ENCODE results near the gene HNRNPH3. TPM values are rescaled to one million over a fixed set of nuclear protein-coding genes. Genes with fewer than 3 reads are reported as not detected.
A peak's percentile ranks its signal among the peaks of the same experiment; 100 is the strongest.

HNRNPH3 gene
- total RNA-seq, 1 donor from 2014 or later, result 77.5 TPM

GRCh38 chr10:68336754-68337351 lies 5.0 kb downstream of the HNRNPH3 start:
- Histone ChIP-seq H3K4me3 (peak overlapping the region; percentile 90), H3K4me2 (peak overlapping the region; percentile 88), H3K9ac (no peak overlapping the region)

GRCh38 chr10:68340358-68341080 lies 8.7 kb downstream of the HNRNPH3 start:
- H3K36me3 Mint-ChIP-seq, result peaks cover 52% of the 10 kb centered on the region
- peaks cover 80% of the 10 kb centered on the region for H3K79me2 ChIP-seq (ENCODE audit: low read depth)
- no peak overlapping the region for H3K27ac Mint-ChIP-seq
- H3K4me1 ChIP-seq, result peaks cover 29% of the 10 kb centered on the region
- peaks cover 91% of the 10 kb centered on the region for H4K20me1 ChIP-seq (ENCODE audit: low read depth)
- H3K9ac ChIP-seq, result no peak overlapping the region
- no peak overlapping the region for H3K4me3 Mint-ChIP-seq
- TF ChIP-seq EZH2 (IDR thresholded peaks at IDR 0.05), result no peak
- TF ChIP-seq CTCF (IDR thresholded peaks at IDR 0.05), result no peak
- TF ChIP-seq EZH2phosphoT487 (IDR thresholded peaks at IDR 0.05), result no peak
- H3K4me1 Mint-ChIP-seq, result peaks cover 22% of the 10 kb centered on the region
- H3K36me3 ChIP-seq, result peaks cover 67% of the 10 kb centered on the region
- no peaks in the 10 kb centered on the region for H3K27me3 ChIP-seq
- H3K27ac ChIP-seq, result peak overlapping the region; percentile 36
- no peaks in the 10 kb centered on the region for H3K27me3 Mint-ChIP-seq (ENCODE audit: insufficient read depth, low read depth)
- no peak overlapping the region for H3K4me3 ChIP-seq
- no peaks in the 10 kb centered on the region for H3K9me3 Mint-ChIP-seq
- H3F3A ChIP-seq (ENCODE audit: low read depth), result peaks cover 86% of the 10 kb centered on the region
- DNase-seq (ENCODE audit: low spot score), result no peak
- H3K9me3 ChIP-seq (ENCODE audit: low read depth), result no peaks in the 10 kb centered on the region
- no peak overlapping the region for H2AFZ ChIP-seq (replicated peaks)
- no peak overlapping the region for H3K4me2 ChIP-seq

More at GRCh38 chr10:68336754-68337351, 5.0 kb downstream of the HNRNPH3 start:
- Mint-ChIP-seq H3K27me3 (ENCODE audit: insufficient read depth, low read depth) (peaks cover 2% of the 10 kb centered on the region), H3K9me3 (no peaks in the 10 kb centered on the region), H3K4me3 (peak overlapping the region; percentile 70), H3K36me3 (peaks cover 59% of the 10 kb centered on the region), H3K27ac (no peak overlapping the region), H3K4me1 (peaks cover 34% of the 10 kb centered on the region)
- no peaks in the 10 kb centered on the region for H3K9me3 ChIP-seq (ENCODE audit: low read depth)
- H3K27me3 ChIP-seq, result no peaks in the 10 kb centered on the region
- H3F3A ChIP-seq (ENCODE audit: low read depth), result peaks cover 65% of the 10 kb centered on the region
- peaks cover 100% of the 10 kb centered on the region for H3K79me2 ChIP-seq (ENCODE audit: low read depth)
- TF ChIP-seq CTCF (IDR thresholded peaks at IDR 0.05) (no peak), EZH2 (IDR thresholded peaks at IDR 0.05) (no peak), EZH2phosphoT487 (IDR thresholded peaks at IDR 0.05) (no peak)
- H2AFZ ChIP-seq (replicated peaks), result no peak overlapping the region
- peaks cover 38% of the 10 kb centered on the region for H3K4me1 ChIP-seq
- peaks cover 52% of the 10 kb centered on the region for H3K36me3 ChIP-seq
- peaks cover 91% of the 10 kb centered on the region for H4K20me1 ChIP-seq (ENCODE audit: low read depth)
- peak overlapping the region; percentile 55 for H3K27ac ChIP-seq
- DNase-seq (ENCODE audit: low spot score), result no peak

GRCh38 chr10:68342909-68343516 lies 11.1 kb downstream of the HNRNPH3 start:
- no peak overlapping the region for H3K9ac ChIP-seq
- H3K4me3 Mint-ChIP-seq, result no peak overlapping the region
- H3K27ac ChIP-seq, result no peak overlapping the region
- no peaks in the 10 kb centered on the region for H3K9me3 Mint-ChIP-seq
- peaks cover 46% of the 10 kb centered on the region for H3K36me3 Mint-ChIP-seq
- H3F3A ChIP-seq (ENCODE audit: low read depth), result peaks cover 100% of the 10 kb centered on the region
- no peak overlapping the region for H3K27ac Mint-ChIP-seq
- H3K4me2 ChIP-seq, result no peak overlapping the region
- no peaks in the 10 kb centered on the region for H3K4me1 Mint-ChIP-seq
- H4K20me1 ChIP-seq (ENCODE audit: low read depth), result peaks cover 79% of the 10 kb centered on the region
- H2AFZ ChIP-seq (replicated peaks), result no peak overlapping the region
- H3K4me3 ChIP-seq, result no peak overlapping the region
- peaks cover 2% of the 10 kb centered on the region for H3K27me3 Mint-ChIP-seq (ENCODE audit: insufficient read depth, low read depth)
- H3K4me1 ChIP-seq, result peaks cover 4% of the 10 kb centered on the region
- no peaks in the 10 kb centered on the region for H3K9me3 ChIP-seq (ENCODE audit: low read depth)
- TF ChIP-seq CTCF (IDR thresholded peaks at IDR 0.05) (no peak), EZH2phosphoT487 (IDR thresholded peaks at IDR 0.05) (no peak), EZH2 (IDR thresholded peaks at IDR 0.05) (no peak)
- H3K36me3 ChIP-seq, result peaks cover 54% of the 10 kb centered on the region
- peaks cover 55% of the 10 kb centered on the region for H3K79me2 ChIP-seq (ENCODE audit: low read depth)
- no peaks in the 10 kb centered on the region for H3K27me3 ChIP-seq
- DNase-seq (ENCODE audit: low spot score), result no peak

All from neural progenitor cell (in vitro differentiated cells).